ENCODE measurements around the gene PLEKHA3. TPM values are rescaled to one million over a fixed set of nuclear protein-coding genes. Genes with fewer than 3 reads are reported as not detected.
"Not testable (repeated sequence)": the region's sequence is repeated elsewhere in the genome, so short reads cannot be mapped to it uniquely, and the experiment has no call there.

Gene PLEKHA3
- total RNA-seq, 1 donor from 2014 or later, result 41.4 TPM

DNA sequence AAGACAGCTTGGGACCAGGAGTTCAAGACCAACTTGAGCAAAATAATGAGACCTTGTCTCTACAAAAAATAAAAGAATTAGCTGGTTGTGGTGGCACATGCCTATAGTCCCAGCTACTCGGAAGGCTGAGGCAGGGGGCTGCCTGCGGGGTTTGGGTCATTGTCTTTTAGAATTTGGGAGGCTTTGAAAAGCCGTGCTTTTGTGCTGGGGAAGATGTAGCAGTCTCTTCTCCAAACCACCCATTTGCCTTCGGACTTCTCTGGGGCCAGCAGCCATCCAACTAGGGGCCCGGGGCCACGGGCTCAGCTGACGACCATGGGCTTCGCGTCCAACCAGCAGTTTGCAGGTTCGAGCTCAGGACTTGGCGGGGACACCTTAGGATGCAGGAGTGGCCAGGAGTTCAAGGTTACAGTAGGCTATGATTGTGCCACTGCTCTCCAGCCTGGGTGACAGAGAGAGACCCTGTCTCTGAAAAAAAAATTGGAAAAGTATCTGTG is 22.8 kb upstream of the PLEKHA3 start:
- H3K9me3 ChIP-seq (replicated peaks), result no peaks in the 10 kb centered on the region
- DNase-seq, result no peak
- TF ChIP-seq, protein P1, sequence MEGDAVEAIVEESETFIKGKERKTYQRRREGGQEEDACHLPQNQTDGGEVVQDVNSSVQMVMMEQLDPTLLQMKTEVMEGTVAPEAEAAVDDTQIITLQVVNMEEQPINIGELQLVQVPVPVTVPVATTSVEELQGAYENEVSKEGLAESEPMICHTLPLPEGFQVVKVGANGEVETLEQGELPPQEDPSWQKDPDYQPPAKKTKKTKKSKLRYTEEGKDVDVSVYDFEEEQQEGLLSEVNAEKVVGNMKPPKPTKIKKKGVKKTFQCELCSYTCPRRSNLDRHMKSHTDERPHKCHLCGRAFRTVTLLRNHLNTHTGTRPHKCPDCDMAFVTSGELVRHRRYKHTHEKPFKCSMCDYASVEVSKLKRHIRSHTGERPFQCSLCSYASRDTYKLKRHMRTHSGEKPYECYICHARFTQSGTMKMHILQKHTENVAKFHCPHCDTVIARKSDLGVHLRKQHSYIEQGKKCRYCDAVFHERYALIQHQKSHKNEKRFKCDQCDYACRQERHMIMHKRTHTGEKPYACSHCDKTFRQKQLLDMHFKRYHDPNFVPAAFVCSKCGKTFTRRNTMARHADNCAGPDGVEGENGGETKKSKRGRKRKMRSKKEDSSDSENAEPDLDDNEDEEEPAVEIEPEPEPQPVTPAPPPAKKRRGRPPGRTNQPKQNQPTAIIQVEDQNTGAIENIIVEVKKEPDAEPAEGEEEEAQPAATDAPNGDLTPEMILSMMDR (IDR thresholded peaks at IDR 0.05; ENCODE audit: borderline replicate concordance), result no peak
- no peak overlapping the region for H3K4me3 ChIP-seq
- H3K27me3 ChIP-seq (ENCODE audit: low read depth), result no peaks in the 10 kb centered on the region
- intact Hi-C loops (cut with micrococcal nuclease), result no loop called here
- no peaks in the 10 kb centered on the region for H3K4me1 ChIP-seq
- no peak overlapping the region for H3K27ac ChIP-seq (replicated peaks)
- no peaks in the 10 kb centered on the region for H3K36me3 ChIP-seq

DNA sequence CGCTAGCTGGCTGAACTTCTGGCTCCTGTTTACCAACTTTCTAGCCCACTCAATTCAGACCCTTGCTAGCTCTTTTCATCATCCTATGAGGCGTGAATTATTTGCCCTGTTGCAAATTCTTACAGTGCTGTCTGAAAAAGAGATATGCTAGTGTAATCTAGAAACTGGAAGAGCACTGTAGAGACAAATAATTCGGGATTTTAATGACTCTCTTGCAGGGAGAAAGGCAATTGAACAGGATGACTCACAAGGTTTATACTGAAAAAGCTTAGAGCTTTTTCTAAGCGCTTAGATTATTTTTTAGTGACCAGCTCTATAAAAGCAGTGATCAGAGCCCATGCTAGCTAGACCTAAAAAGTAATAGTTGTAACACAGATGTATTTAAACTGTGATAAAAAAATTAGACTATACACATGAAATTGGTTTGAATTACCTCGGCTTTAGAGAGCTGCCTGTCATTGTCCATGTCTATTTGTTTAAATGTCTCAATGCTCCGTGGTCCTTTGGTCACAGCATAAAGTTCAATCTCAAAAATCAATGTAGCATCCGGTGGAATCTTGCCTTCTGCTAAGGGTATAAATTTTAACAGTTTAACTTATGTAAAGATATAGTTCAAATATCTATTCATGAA is 10.9 kb upstream of the PLEKHA3 start:
- intact Hi-C loops (cut with micrococcal nuclease), result no loop called here

DNA sequence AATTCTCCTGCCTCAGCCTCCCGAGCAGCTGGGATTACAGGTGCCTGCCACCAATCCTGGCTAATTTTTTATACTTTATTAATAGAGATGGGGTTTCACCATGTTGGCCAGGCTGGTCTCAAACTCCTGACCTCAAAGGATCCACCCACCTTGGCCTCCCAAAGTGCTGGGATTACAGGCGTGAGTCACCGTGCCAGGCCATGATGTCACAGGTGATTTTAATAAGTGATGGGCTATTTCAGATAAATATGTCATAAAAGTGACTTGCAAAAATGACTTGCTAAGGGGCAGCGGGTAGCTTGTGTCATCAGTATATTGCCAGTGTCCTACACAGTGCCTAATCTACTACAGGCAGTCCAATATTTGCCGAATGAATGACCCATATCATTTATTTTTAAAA is 8.9 kb upstream of the PLEKHA3 start:
- intact Hi-C loops (cut with micrococcal nuclease); H3K4me3 ChIP-seq; H3K27me3 ChIP-seq (ENCODE audit: low read depth); H3K27ac ChIP-seq (replicated peaks); H3K36me3 ChIP-seq; H3K4me1 ChIP-seq; DNase-seq; H3K9me3 ChIP-seq (replicated peaks): not testable (repeated sequence)

More for the DNA sequence above, 10.9 kb upstream of the PLEKHA3 start:
- TF ChIP-seq, protein P1 (IDR thresholded peaks at IDR 0.05; ENCODE audit: borderline replicate concordance), result no peak
- Histone ChIP-seq H3K4me1 (peaks cover 6% of the 10 kb centered on the region), H3K4me3 (no peak overlapping the region), H3K36me3 (peaks cover 14% of the 10 kb centered on the region), H3K9me3 (replicated peaks) (no peaks in the 10 kb centered on the region), H3K27me3 (ENCODE audit: low read depth) (no peaks in the 10 kb centered on the region), H3K27ac (replicated peaks) (no peak overlapping the region)
- no peak for DNase-seq

DNA sequence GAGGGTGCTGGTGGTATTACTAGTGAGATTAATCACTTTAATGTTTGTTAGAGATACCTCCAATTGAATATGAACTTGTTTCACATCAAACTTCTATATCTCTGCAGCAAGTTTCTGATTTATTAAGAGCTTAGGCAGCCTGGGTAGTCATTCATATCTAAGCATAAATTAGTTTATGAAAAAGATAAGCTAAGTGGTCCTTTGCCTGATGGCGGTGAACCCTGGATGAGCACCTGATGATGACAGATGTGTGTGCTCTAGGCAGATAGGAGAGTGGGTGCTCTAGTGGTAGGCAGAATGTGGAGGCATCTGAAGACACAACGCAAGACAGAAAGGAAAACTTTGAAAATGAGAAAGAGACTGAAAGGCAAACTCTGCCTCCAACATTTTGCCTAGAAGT is 6.9 kb upstream of the PLEKHA3 start:
- DNase-seq, result no peak
- Histone ChIP-seq H3K27ac (replicated peaks) (no peak overlapping the region), H3K27me3 (ENCODE audit: low read depth) (no peaks in the 10 kb centered on the region), H3K36me3 (no peaks in the 10 kb centered on the region), H3K4me3 (no peak overlapping the region), H3K4me1 (peaks cover 22% of the 10 kb centered on the region), H3K9me3 (replicated peaks) (no peaks in the 10 kb centered on the region)
- TF ChIP-seq, protein P1 (IDR thresholded peaks at IDR 0.05; ENCODE audit: borderline replicate concordance), result no peak
- intact Hi-C loops (cut with micrococcal nuclease), result no loop called here

DNA sequence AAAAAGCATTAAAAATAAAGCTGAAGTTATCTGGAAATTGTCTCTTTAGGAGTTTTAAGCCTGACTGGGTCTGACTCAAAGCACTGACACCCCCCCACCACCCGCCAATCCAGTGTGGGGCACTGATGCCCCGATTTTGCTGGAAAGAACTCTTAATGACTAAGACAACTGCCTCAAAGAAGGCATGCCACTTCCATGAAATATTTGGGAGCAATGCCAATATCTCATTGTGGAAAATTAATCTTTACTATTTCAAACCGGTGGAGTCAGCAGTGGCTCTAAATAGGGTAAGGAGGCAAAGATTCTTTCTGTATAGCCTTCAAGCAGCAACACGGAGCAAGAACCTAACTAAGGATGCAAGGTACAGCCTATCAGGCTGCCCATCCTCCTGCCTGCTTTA is 6.3 kb upstream of the PLEKHA3 start:
- no peaks in the 10 kb centered on the region for H3K27me3 ChIP-seq (ENCODE audit: low read depth)
- intact Hi-C loops (cut with micrococcal nuclease), result no loop called here
- DNase-seq, result no peak
- H3K36me3 ChIP-seq, result no peaks in the 10 kb centered on the region
- no peaks in the 10 kb centered on the region for H3K9me3 ChIP-seq (replicated peaks)
- no peak overlapping the region for H3K27ac ChIP-seq (replicated peaks)
- H3K4me1 ChIP-seq, result peaks cover 26% of the 10 kb centered on the region
- H3K4me3 ChIP-seq, result no peak overlapping the region
- TF ChIP-seq, protein P1 (IDR thresholded peaks at IDR 0.05; ENCODE audit: borderline replicate concordance), result no peak

DNA sequence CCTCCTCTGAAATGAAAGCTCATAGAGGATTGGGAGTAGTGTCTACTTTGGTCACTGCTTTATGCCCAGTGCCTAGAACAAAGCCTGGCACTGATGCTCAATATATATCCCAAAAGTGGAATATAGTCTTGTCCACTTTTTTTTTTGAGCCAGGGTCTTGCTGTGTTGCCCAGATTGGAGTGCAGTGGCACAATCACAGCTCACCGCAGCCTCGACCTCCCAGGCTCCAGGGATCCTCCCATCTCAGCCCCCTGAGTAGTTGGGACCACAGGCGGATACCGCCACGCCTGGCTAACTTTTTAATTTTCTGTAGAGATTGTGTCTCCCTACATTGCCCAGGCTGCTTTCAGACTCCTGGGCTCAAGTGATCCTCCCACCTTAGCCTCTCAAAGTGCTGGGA is 5.7 kb upstream of the PLEKHA3 start:
- intact Hi-C loops (cut with micrococcal nuclease), result no loop called here
- TF ChIP-seq, protein P1 (IDR thresholded peaks at IDR 0.05; ENCODE audit: borderline replicate concordance), result no peak
- H3K27ac ChIP-seq (replicated peaks), result no peak overlapping the region

More for the DNA sequence above, 5.7 kb upstream of the PLEKHA3 start:
- peaks cover 32% of the 10 kb centered on the region for H3K4me1 ChIP-seq
- no peaks in the 10 kb centered on the region for H3K9me3 ChIP-seq (replicated peaks)
- H3K36me3 ChIP-seq, result no peaks in the 10 kb centered on the region
- no peaks in the 10 kb centered on the region for H3K27me3 ChIP-seq (ENCODE audit: low read depth)
- DNase-seq, result no peak
- H3K4me3 ChIP-seq, result no peak overlapping the region

Data from left ventricle myocardium inferior (tissue), 1 donor.